GM11168 (cell line): Measurements from ENCODE around the gene ENTREP1.
"Not testable (repeated sequence)": the region's sequence is repeated elsewhere in the genome, so short reads cannot be mapped to it uniquely, and the experiment has no call there.

Source experiments
- in situ Hi-C: fragments of 300-500 bp; cut with MboI; formaldehyde crosslinking; loops from one replicate; pipeline ENCODE4 v1.12.0; 2022; ENCODE audit warnings: low sequenced_read_pairs; ENCODE audit not compliant: unreplicated experiment

The ENTREP1 gene

GRCh38 chr9:69397384-69398214 lies 72.6 kb downstream of the ENTREP1 start:
- in situ Hi-C loops: no loop called here

- in situ Hi-C loops: no loop called here
These were observed 75.5 kb downstream of the ENTREP1 start for GRCh38 chr9:69400470-69400869.

GRCh38 chr9:69409936-69410335 lies 84.9 kb downstream of the ENTREP1 start:
- in situ Hi-C loops: not testable (repeated sequence)

GRCh38 chr9:69411246-69411645 lies 86.2 kb downstream of the ENTREP1 start:
- in situ Hi-C loops: no loop called here

- in situ Hi-C loops: no loop called here
These were observed 87.1 kb downstream of the ENTREP1 start for GRCh38 chr9:69411931-69412740.

GRCh38 chr9:69412741-69413150 lies 87.7 kb downstream of the ENTREP1 start:
- in situ Hi-C loops: no loop called here

- in situ Hi-C loops: loop anchor here (10.0 kb wide), 1 partner anchor 124 kb away; no protein-coding TSS in a partner anchor
These were observed 95.7 kb downstream of the ENTREP1 start for GRCh38 chr9:69420611-69421270.

GRCh38 chr9:69421908-69422801 lies 97.1 kb downstream of the ENTREP1 start:
- in situ Hi-C loops: loop anchor here (10.0 kb wide), 1 partner anchor 123 kb away; no protein-coding TSS in a partner anchor

GRCh38 chr9:69425136-69425801 lies 100.3 kb downstream of the ENTREP1 start:
- in situ Hi-C loops: loop anchor here (10.0 kb wide), 1 partner anchor 120 kb away; no protein-coding TSS in a partner anchor

GRCh38 chr9:69427286-69427685 lies 102.3 kb downstream of the ENTREP1 start:
- in situ Hi-C loops: loop anchor here (10.0 kb wide), 1 partner anchor 118 kb away; no protein-coding TSS in a partner anchor

- in situ Hi-C loops: loop anchor here (10.0 kb wide), 1 partner anchor 117 kb away; no protein-coding TSS in a partner anchor
These were observed 103.2 kb downstream of the ENTREP1 start for GRCh38 chr9:69428017-69428785.

GRCh38 chr9:69429281-69429680 lies 104.3 kb downstream of the ENTREP1 start:
- in situ Hi-C loops: loop anchor here (10.0 kb wide), 1 partner anchor 116 kb away; no protein-coding TSS in a partner anchor

- in situ Hi-C loops: no loop called here
These were observed 105.2 kb downstream of the ENTREP1 start for GRCh38 chr9:69430206-69430605.

- in situ Hi-C loops: no loop called here
These were observed 106.2 kb downstream of the ENTREP1 start for GRCh38 chr9:69431203-69431602.

GRCh38 chr9:69431777-69432176 lies 106.8 kb downstream of the ENTREP1 start:
- in situ Hi-C loops: no loop called here

- in situ Hi-C loops: no loop called here
These were observed 107.6 kb downstream of the ENTREP1 start for GRCh38 chr9:69432623-69433022.

GRCh38 chr9:69433392-69433791 lies 108.4 kb downstream of the ENTREP1 start:
- in situ Hi-C loops: no loop called here

GRCh38 chr9:69433968-69434367 lies 109.0 kb downstream of the ENTREP1 start:
- in situ Hi-C loops: no loop called here
